ENCODE data around the gene DPP7.

The DPP7 gene

DNA sequence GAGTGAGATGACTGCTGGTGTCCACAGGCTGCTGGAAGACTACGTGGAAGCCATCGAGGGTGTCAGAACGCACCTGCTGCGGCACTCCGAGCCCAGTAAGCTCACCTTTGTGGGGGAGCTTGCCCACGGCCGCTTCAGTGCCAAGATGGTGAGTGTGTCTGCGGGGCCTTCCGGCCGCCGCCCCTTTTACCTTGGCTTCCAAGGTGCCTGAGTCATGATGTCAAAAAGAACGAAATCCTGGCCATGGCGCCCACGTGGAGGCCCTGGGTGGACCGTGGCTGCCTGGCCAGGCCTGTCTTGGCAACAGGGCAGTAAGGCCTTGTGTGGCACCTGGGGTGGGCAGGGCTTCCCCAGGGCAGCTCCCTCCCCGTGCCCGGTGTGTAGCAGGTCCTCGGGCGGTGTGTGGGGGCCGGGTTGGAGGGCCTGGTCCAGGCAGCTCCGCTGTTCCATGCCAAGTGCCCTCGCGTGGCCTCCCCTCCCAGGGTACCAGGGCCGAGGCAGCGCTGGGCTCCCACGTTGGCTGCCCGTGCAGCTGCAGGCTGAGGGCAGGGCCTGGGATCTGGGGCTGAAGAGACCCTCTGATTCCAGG lies 7.8 kb downstream of the DPP7 start:
- Histone ChIP-seq H3K27ac (no peak overlapping the region), H3K4me3 (ENCODE audit: low read depth, low read length) (no peak overlapping the region), H3K27me3 (ENCODE audit: insufficient read depth, low read depth, severe bottlenecking) (no peaks in the 10 kb centered on the region), H3K36me3 (peaks cover 51% of the 10 kb centered on the region), H3K9me3 (ENCODE audit: severe bottlenecking) (no peaks in the 10 kb centered on the region)
- TF ChIP-seq, protein P1, sequence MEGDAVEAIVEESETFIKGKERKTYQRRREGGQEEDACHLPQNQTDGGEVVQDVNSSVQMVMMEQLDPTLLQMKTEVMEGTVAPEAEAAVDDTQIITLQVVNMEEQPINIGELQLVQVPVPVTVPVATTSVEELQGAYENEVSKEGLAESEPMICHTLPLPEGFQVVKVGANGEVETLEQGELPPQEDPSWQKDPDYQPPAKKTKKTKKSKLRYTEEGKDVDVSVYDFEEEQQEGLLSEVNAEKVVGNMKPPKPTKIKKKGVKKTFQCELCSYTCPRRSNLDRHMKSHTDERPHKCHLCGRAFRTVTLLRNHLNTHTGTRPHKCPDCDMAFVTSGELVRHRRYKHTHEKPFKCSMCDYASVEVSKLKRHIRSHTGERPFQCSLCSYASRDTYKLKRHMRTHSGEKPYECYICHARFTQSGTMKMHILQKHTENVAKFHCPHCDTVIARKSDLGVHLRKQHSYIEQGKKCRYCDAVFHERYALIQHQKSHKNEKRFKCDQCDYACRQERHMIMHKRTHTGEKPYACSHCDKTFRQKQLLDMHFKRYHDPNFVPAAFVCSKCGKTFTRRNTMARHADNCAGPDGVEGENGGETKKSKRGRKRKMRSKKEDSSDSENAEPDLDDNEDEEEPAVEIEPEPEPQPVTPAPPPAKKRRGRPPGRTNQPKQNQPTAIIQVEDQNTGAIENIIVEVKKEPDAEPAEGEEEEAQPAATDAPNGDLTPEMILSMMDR (IDR thresholded peaks at IDR 0.05; ENCODE audit: low read depth, low read length), result no peak
- DNase-seq, result no peak

DNA sequence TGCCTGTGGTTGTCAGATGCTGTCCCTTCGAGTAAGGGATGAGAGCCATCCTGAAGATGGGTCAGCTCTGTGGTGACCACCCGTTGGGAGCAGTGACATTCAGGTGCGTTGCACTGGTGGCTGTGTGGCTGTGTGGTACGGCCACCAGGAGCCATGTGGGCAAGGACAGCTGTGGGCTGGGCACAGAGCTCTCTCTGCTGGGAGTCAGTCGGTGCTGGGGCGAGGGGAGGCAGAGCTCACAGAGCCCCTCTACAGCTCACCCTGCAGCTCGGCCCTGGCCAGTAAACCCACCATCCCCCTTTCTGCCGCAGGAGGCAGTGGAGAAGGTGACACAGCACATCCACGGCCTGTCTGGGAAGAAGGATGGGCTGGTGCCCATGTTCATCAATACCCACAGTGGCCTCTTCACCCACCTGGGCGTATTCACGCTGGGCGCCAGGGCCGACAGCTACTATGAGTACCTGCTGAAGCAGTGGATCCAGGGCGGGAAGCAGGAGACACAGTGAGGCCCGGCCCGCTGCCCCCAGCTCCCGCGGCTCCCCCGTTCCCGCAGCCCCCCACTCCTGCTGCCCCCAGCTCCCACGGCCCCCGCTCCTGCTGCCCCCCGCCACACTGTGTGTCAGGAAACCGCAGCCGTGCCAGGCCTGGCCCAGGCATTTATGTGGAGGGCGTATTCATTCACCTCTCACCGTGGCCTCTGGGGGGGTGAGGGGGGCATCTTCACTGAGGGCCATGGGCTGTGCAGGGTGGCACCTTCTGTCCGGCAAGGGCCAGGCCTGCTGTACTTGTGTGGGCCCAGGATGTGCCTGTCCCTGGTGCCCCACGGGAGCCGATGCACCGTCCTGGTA lies 8.5 kb downstream of the DPP7 start:
- Histone ChIP-seq H3K9me3 (ENCODE audit: severe bottlenecking) (peaks cover 3% of the 10 kb centered on the region), H3K4me3 (ENCODE audit: low read depth, low read length) (no peak overlapping the region), H3K27me3 (ENCODE audit: insufficient read depth, low read depth, severe bottlenecking) (no peaks in the 10 kb centered on the region), H3K36me3 (peaks cover 58% of the 10 kb centered on the region), H3K27ac (no peak overlapping the region)
- DNase-seq, result no peak
- TF ChIP-seq, protein P1 (IDR thresholded peaks at IDR 0.05; ENCODE audit: low read depth, low read length), result no peak

DNA sequence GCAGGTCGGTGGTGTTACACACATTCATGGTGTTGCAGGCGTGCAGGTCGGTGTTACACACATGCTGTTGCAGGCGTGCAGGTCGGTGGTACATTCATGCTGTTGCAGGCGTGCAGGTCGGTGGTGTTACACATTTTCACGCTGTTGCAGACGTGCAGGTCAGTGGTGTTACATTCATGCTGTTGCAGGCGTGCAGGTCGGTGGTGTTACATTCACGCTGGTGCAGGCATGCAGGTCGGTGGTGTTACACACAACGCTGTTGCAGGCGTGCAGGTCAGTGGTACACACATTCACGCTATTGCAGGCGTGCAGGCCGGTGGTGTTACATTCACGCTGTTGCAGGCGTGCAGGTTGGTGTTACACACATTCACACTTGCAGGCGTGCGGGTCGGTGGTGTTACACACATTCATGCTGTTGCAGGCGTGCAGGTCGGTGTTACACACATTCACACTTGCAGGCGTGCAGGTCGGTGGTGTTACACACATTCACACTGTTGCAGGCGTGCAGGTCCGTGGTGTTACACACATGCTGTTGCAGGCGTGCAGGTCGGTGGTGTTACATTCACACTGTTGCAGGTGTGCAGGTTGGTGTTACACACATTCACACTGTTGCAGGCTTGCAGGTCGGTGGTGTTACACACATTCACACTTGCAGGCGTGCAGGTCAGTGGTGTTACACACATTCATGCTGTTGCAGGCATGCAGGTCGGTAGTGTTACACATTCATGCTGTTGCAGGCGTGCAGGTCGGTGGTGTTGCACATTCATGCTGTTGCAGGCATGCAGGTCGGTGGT lies 11.1 kb downstream of the DPP7 start:
- no peak overlapping the region for H3K4me3 ChIP-seq (ENCODE audit: low read depth, low read length)
- peaks cover 3% of the 10 kb centered on the region for H3K9me3 ChIP-seq (ENCODE audit: severe bottlenecking)
- DNase-seq, result no peak
- TF ChIP-seq, protein P1 (IDR thresholded peaks at IDR 0.05; ENCODE audit: low read depth, low read length), result no peak
- peaks cover 70% of the 10 kb centered on the region for H3K36me3 ChIP-seq
- no peaks in the 10 kb centered on the region for H3K27me3 ChIP-seq (ENCODE audit: insufficient read depth, low read depth, severe bottlenecking)
- H3K27ac ChIP-seq, result no peak overlapping the region

DNA sequence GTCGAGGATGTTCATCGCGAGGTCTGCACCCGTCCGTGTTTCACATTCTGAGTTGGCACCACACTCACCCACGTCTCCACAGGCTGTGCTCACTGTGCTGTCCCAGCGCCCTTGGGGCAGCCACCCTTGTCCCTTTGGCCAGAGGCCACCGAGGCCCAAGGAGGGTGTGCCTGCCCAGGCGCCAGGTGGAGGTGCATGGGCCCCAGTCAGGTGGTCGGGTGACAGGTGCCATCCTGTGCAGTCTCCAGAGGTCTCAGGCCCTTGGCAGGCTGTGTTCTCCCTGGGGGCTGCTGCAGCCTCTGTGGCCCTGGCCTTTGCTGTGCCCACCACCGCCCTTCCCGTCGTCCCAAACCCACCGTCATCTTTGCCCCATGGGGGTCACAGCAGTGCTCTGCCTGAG lies 15.3 kb downstream of the DPP7 start:
- no peak overlapping the region for H3K27ac ChIP-seq
- no peak overlapping the region for H3K4me3 ChIP-seq (ENCODE audit: low read depth, low read length)
- DNase-seq, result no peak
- peaks cover 61% of the 10 kb centered on the region for H3K36me3 ChIP-seq
- peaks cover 3% of the 10 kb centered on the region for H3K9me3 ChIP-seq (ENCODE audit: severe bottlenecking)
- no peaks in the 10 kb centered on the region for H3K27me3 ChIP-seq (ENCODE audit: insufficient read depth, low read depth, severe bottlenecking)
- TF ChIP-seq, protein P1 (IDR thresholded peaks at IDR 0.05; ENCODE audit: low read depth, low read length), result no peak

DNA sequence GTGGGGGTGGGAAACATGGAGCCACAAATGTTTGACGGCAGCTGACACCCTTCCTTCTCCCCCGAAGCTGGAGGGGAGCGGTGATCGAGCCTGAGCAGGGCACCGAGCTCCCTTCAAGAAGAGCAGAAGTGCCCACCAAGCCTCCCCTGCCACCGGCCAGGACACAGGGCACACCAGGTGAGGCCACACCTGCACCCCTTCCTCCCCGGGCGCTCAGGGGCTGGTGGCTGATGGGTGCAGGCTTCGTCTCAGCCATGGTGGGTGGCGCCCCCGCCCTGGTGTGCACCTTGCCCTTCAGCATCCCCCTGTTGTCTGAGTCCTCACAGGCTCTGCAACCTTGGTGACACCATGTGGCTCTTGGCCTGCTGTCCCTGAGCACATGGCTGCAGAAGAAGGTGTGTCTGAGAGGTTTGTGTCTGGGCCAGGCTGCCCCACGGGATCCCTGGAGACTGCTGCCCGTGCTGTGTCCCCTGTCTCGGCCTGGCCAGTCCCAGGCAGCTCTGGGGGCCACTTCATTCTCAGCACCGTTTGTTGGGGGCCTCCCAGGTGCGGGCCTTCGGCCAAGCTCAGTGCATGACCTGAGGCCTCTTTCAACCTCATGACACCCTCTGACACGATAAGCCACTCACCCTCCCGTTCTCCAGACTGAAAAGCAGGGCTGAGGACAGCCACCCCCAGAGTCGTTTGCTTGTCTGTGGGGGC lies 16.6 kb downstream of the DPP7 start:
- no peak overlapping the region for H3K4me3 ChIP-seq (ENCODE audit: low read depth, low read length)
- H3K36me3 ChIP-seq, result peaks cover 57% of the 10 kb centered on the region
- peaks cover 3% of the 10 kb centered on the region for H3K9me3 ChIP-seq (ENCODE audit: severe bottlenecking)
- no peak overlapping the region for H3K27ac ChIP-seq
- TF ChIP-seq, protein P1 (IDR thresholded peaks at IDR 0.05; ENCODE audit: low read depth, low read length), result no peak
- H3K27me3 ChIP-seq (ENCODE audit: insufficient read depth, low read depth, severe bottlenecking), result no peaks in the 10 kb centered on the region
- no peak for DNase-seq
